Activated naive CD8-positive, alpha-beta T cell treated with anti-CD3 and anti-CD28 coated beads, Interleukin-2, amount 10 ng/mL, durations not matched to agents 7 days and 5 days (primary cell): ENCODE measurements around the gene PTBP2. TPM values are rescaled to one million over a fixed set of nuclear protein-coding genes. Genes with fewer than 3 reads are reported as not detected.

Experiments used
- ATAC-seq: fragments of 150-1000 bp; cut with Tn5 transposase; one replicate; pipeline ENCODE4 v1.10.0; 2021; ENCODE audit warnings: low read depth, moderate library complexity
- POLR2A ChIA-PET: fragments of 350-600 bp; sonication (Branson Sonifier 250); formaldehyde crosslinking; loops from one replicate; lab custom pipeline; 2021; ENCODE audit warnings: antibody characterized with exemption; lab: Charles Lee
- DNase-seq: peaks from one replicate; pipeline ENCODE4 v3.0.0; 2021
- H3K27ac Mint-ChIP-seq: one replicate; pipeline ENCODE4 v1.8.0; 2022; ENCODE audit warnings: mild to moderate bottlenecking, mixed read lengths
- H3K27me3 Mint-ChIP-seq: one replicate; pipeline ENCODE4 v1.8.0; 2022; ENCODE audit warnings: mild to moderate bottlenecking, moderate library complexity, mixed read lengths
- H3K36me3 Mint-ChIP-seq: one replicate; pipeline ENCODE4 v1.8.0; 2021; ENCODE audit warnings: mild to moderate bottlenecking, mixed read lengths
- H3K4me1 Mint-ChIP-seq: one replicate; pipeline ENCODE4 v1.8.0; 2021; ENCODE audit warnings: mixed read lengths
- H3K4me3 Mint-ChIP-seq: one replicate; pipeline ENCODE4 v1.8.0; 2022; ENCODE audit warnings: mild to moderate bottlenecking, moderate library complexity, mixed read lengths
- H3K9me3 Mint-ChIP-seq: one replicate; pipeline ENCODE4 v1.8.0; 2021; ENCODE audit warnings: mixed read lengths
- total RNA-seq, 2 experiments: library from RNA; stranded (reverse); gene quantifications; one replicate each; pipeline ENCODE4 v1.2.3, GENCODE V29; 2021

The PTBP2 gene
- total RNA-seq, 2 experiments from 2014 or later, result 15.3 to 18.2 TPM

GRCh38 chr1:96808191-96808590 is 86.6 kb downstream of the PTBP2 start:
- POLR2A ChIA-PET, result no interaction called here
- Mint-ChIP-seq H3K36me3 (peaks cover 47% of the 10 kb centered on the region), H3K27me3 (no peaks in the 10 kb centered on the region), H3K27ac (no peak overlapping the region), H3K9me3 (no peaks in the 10 kb centered on the region), H3K4me3 (no peak overlapping the region), H3K4me1 (no peaks in the 10 kb centered on the region)
- DNase-seq (no peak), ATAC-seq (no peak)

GRCh38 chr1:96815914-96816313 is 94.3 kb downstream of the PTBP2 start:
- H3K4me1 Mint-ChIP-seq, result peaks cover 4% of the 10 kb centered on the region
- no peak overlapping the region for H3K4me3 Mint-ChIP-seq
- H3K27me3 Mint-ChIP-seq, result no peaks in the 10 kb centered on the region
- H3K27ac Mint-ChIP-seq, result no peak overlapping the region
- POLR2A ChIA-PET, result no interaction called here
- no peaks in the 10 kb centered on the region for H3K9me3 Mint-ChIP-seq
- peaks cover 31% of the 10 kb centered on the region for H3K36me3 Mint-ChIP-seq
- DNase-seq (no peak), ATAC-seq (no peak)

- no peak overlapping the region for H3K4me3 Mint-ChIP-seq
- H3K4me1 Mint-ChIP-seq, result peaks cover 6% of the 10 kb centered on the region
- POLR2A ChIA-PET, result no interaction called here
- DNase-seq (no peak), ATAC-seq (no peak)
- no peaks in the 10 kb centered on the region for H3K9me3 Mint-ChIP-seq
- no peaks in the 10 kb centered on the region for H3K27me3 Mint-ChIP-seq
- no peak overlapping the region for H3K27ac Mint-ChIP-seq
- peaks cover 24% of the 10 kb centered on the region for H3K36me3 Mint-ChIP-seq
These were observed 98.5 kb downstream of the PTBP2 start for GRCh38 chr1:96820107-96820506.

- Mint-ChIP-seq H3K27ac (no peak overlapping the region), H3K36me3 (peaks cover 23% of the 10 kb centered on the region), H3K27me3 (no peaks in the 10 kb centered on the region), H3K4me3 (no peak overlapping the region), H3K9me3 (no peaks in the 10 kb centered on the region), H3K4me1 (peaks cover 6% of the 10 kb centered on the region)
- DNase-seq (no peak), ATAC-seq (no peak)
- POLR2A ChIA-PET, result no interaction called here
These were observed 99.1 kb downstream of the PTBP2 start for GRCh38 chr1:96820671-96821070.

GRCh38 chr1:96825231-96825630 is 103.6 kb downstream of the PTBP2 start:
- H3K9me3 Mint-ChIP-seq, result no peaks in the 10 kb centered on the region
- POLR2A ChIA-PET, result no interaction called here
- H3K36me3 Mint-ChIP-seq, result peaks cover 21% of the 10 kb centered on the region
- no peak for ATAC-seq
- H3K27ac Mint-ChIP-seq, result no peak overlapping the region
- no peaks in the 10 kb centered on the region for H3K27me3 Mint-ChIP-seq
- no peak for DNase-seq
- H3K4me3 Mint-ChIP-seq, result no peak overlapping the region
- peaks cover 6% of the 10 kb centered on the region for H3K4me1 Mint-ChIP-seq

- Mint-ChIP-seq H3K9me3 (no peaks in the 10 kb centered on the region), H3K36me3 (peaks cover 14% of the 10 kb centered on the region), H3K4me1 (no peaks in the 10 kb centered on the region), H3K27ac (no peak overlapping the region), H3K27me3 (no peaks in the 10 kb centered on the region), H3K4me3 (no peak overlapping the region)
- ATAC-seq, result no peak
- POLR2A ChIA-PET, result no interaction called here
- DNase-seq, result no peak
These were observed 104.5 kb downstream of the PTBP2 start for GRCh38 chr1:96825950-96826576.

GRCh38 chr1:96833376-96833775 is 111.8 kb downstream of the PTBP2 start:
- H3K4me1 Mint-ChIP-seq, result no peaks in the 10 kb centered on the region
- H3K27me3 Mint-ChIP-seq, result no peaks in the 10 kb centered on the region
- ATAC-seq (no peak), DNase-seq (no peak)
- H3K36me3 Mint-ChIP-seq, result no peaks in the 10 kb centered on the region
- no peak overlapping the region for H3K4me3 Mint-ChIP-seq
- H3K9me3 Mint-ChIP-seq, result no peaks in the 10 kb centered on the region
- no peak overlapping the region for H3K27ac Mint-ChIP-seq
- POLR2A ChIA-PET, result no interaction called here

GRCh38 chr1:96834986-96835385 is 113.4 kb downstream of the PTBP2 start:
- POLR2A ChIA-PET, result no interaction called here
- ATAC-seq, result no peak
- H3K4me1 Mint-ChIP-seq, result no peaks in the 10 kb centered on the region

GRCh38 chr1:96837057-96837780 is 115.6 kb downstream of the PTBP2 start:
- no peak for ATAC-seq
- H3K4me3 Mint-ChIP-seq, result no peak overlapping the region
- H3K27me3 Mint-ChIP-seq, result no peaks in the 10 kb centered on the region
- no peak overlapping the region for H3K27ac Mint-ChIP-seq
- no peak for DNase-seq
- no peaks in the 10 kb centered on the region for H3K4me1 Mint-ChIP-seq
- no peaks in the 10 kb centered on the region for H3K36me3 Mint-ChIP-seq
- H3K9me3 Mint-ChIP-seq, result no peaks in the 10 kb centered on the region
- POLR2A ChIA-PET, result no interaction called here

More at GRCh38 chr1:96834986-96835385, 113.4 kb downstream of the PTBP2 start:
- H3K9me3 Mint-ChIP-seq, result no peaks in the 10 kb centered on the region
- DNase-seq, result no peak
- H3K27ac Mint-ChIP-seq, result no peak overlapping the region
- H3K36me3 Mint-ChIP-seq, result no peaks in the 10 kb centered on the region
- H3K4me3 Mint-ChIP-seq, result no peak overlapping the region
- no peaks in the 10 kb centered on the region for H3K27me3 Mint-ChIP-seq

- H3K9me3 Mint-ChIP-seq, result no peaks in the 10 kb centered on the region
- ATAC-seq (no peak), DNase-seq (no peak)
- H3K36me3 Mint-ChIP-seq, result no peaks in the 10 kb centered on the region
- no peak overlapping the region for H3K27ac Mint-ChIP-seq
- no peaks in the 10 kb centered on the region for H3K27me3 Mint-ChIP-seq
- POLR2A ChIA-PET, result no interaction called here
- H3K4me3 Mint-ChIP-seq, result no peak overlapping the region
- H3K4me1 Mint-ChIP-seq, result no peaks in the 10 kb centered on the region
These were observed 116.2 kb downstream of the PTBP2 start for GRCh38 chr1:96837781-96838216.

GRCh38 chr1:96840396-96840795 is 118.8 kb downstream of the PTBP2 start:
- ATAC-seq (no peak), DNase-seq (no peak)
- H3K27me3 Mint-ChIP-seq, result no peaks in the 10 kb centered on the region
- no peak overlapping the region for H3K4me3 Mint-ChIP-seq
- H3K9me3 Mint-ChIP-seq, result no peaks in the 10 kb centered on the region
- peaks cover 1% of the 10 kb centered on the region for H3K4me1 Mint-ChIP-seq
- POLR2A ChIA-PET, result no interaction called here
- no peak overlapping the region for H3K27ac Mint-ChIP-seq
- no peaks in the 10 kb centered on the region for H3K36me3 Mint-ChIP-seq

- ATAC-seq, result no peak
- no peaks in the 10 kb centered on the region for H3K27me3 Mint-ChIP-seq
- no peak for DNase-seq
- H3K9me3 Mint-ChIP-seq, result no peaks in the 10 kb centered on the region
- no peaks in the 10 kb centered on the region for H3K36me3 Mint-ChIP-seq
- peaks cover 1% of the 10 kb centered on the region for H3K4me1 Mint-ChIP-seq
- POLR2A ChIA-PET, result no interaction called here
- H3K4me3 Mint-ChIP-seq, result no peak overlapping the region
- no peak overlapping the region for H3K27ac Mint-ChIP-seq
These were observed 120.6 kb downstream of the PTBP2 start for GRCh38 chr1:96842215-96842614.

GRCh38 chr1:96843196-96843595 is 121.6 kb downstream of the PTBP2 start:
- ATAC-seq, result no peak
- H3K27ac Mint-ChIP-seq, result no peak overlapping the region
- POLR2A ChIA-PET, result no interaction called here
- no peaks in the 10 kb centered on the region for H3K27me3 Mint-ChIP-seq
- no peak overlapping the region for H3K4me3 Mint-ChIP-seq
- peaks cover 1% of the 10 kb centered on the region for H3K4me1 Mint-ChIP-seq
- H3K9me3 Mint-ChIP-seq, result no peaks in the 10 kb centered on the region
- H3K36me3 Mint-ChIP-seq, result no peaks in the 10 kb centered on the region
- no peak for DNase-seq

GRCh38 chr1:96843601-96844000 is 122.0 kb downstream of the PTBP2 start:
- no peak overlapping the region for H3K27ac Mint-ChIP-seq
- H3K9me3 Mint-ChIP-seq, result no peaks in the 10 kb centered on the region
- H3K4me3 Mint-ChIP-seq, result no peak overlapping the region
- peaks cover 1% of the 10 kb centered on the region for H3K4me1 Mint-ChIP-seq
- no peaks in the 10 kb centered on the region for H3K27me3 Mint-ChIP-seq
- H3K36me3 Mint-ChIP-seq, result no peaks in the 10 kb centered on the region
- POLR2A ChIA-PET, result no interaction called here
- ATAC-seq (no peak), DNase-seq (no peak)
